Nephron (organoid): ENCODE measurements around the gene BNIP1.

Source experiments
- H3K27ac Mint-ChIP-seq, 3 experiments: 2 replicates each; pipeline ENCODE4 v1.8.0; 2020; ENCODE audit warnings: mixed read lengths in 3 of 3, mild to moderate bottlenecking in 2 of 3, moderate library complexity in 1 of 3
- H3K27me3 Mint-ChIP-seq: 2 replicates; pipeline ENCODE4 v1.8.0; 2021; ENCODE audit warnings: low read depth, mild to moderate bottlenecking, moderate library complexity, mixed read lengths
- H3K36me3 Mint-ChIP-seq: 2 replicates; pipeline ENCODE4 v1.8.0; 2020; ENCODE audit warnings: low read depth, mixed read lengths
- H3K4me1 Mint-ChIP-seq: 2 replicates; pipeline ENCODE4 v1.8.0; 2020; ENCODE audit warnings: mixed read lengths
- H3K4me3 Mint-ChIP-seq, 3 experiments: 2 replicates each; pipeline ENCODE4 v1.8.0; 2020; ENCODE audit warnings: mild to moderate bottlenecking in 3 of 3, mixed read lengths in 3 of 3, moderate library complexity in 2 of 3
- H3K9me3 Mint-ChIP-seq: 2 replicates; pipeline ENCODE4 v1.8.0; 2020; ENCODE audit warnings: mixed read lengths
- TF ChIP-seq, protein P1 (sequence below), 3 experiments: fragments of 200-600 bp; sonication (generic); IDR thresholded peaks; one replicate each; pipeline ENCODE4 v1.5.0; 2021; ENCODE audit warnings: antibody characterized with exemption in 3 of 3; ENCODE audit not compliant: unreplicated experiment in 3 of 3

BNIP1 gene, protein sequence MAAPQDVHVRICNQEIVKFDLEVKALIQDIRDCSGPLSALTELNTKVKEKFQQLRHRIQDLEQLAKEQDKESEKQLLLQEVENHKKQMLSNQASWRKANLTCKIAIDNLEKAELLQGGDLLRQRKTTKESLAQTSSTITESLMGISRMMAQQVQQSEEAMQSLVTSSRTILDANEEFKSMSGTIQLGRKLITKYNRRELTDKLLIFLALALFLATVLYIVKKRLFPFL

DNA sequence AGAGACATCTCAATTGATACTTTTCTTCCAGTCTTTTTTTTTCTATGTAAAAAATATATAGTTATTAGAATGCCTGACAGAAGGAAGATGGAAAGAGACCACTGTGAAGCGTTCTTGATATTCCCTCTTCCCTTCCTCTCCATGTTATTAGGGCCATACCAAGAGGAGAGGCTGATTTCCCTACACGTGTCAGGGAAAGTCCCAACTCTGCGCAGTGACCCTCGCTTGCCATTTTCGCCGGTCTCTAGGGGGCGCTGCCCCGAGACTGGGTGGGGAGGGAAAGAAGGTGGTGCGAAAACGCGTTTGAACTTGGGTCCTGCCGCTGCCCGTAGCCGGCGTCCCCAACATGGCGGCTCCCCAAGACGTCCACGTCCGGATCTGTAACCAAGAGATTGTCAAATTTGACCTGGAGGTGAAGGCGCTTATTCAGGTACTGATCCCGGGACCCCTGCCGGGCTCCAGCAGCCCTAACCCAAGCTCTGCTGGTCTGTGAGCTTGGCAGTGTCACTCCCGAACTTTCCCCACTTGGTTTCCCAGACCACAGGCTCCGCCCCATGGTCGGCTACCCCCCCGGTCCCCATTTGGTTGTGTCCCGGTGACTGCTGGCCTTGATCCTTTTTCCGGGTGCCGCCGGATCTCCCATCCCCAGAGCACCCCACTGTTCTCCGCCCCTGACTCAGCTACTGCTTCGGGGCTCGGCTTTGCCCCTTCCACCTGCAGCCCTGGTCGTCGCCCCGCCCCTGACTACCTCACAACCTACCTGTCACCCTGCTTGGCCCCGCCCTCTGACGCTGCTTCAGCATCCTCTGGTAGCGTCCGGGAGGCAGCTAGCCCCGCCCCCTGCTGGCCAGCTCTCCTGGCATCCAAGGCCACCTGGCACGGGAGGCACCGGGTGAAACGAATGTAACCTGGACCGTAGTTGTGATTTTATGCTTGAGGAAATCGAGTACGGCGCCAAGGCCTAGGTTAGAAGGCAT lies at the start of gene BNIP1:
Gene BNIP1, plus strand, starts transcription at position 332 of the 977 bp plus-strand sequence. Its CDS starts 15 bp downstream, at position 347.
- Mint-ChIP-seq H3K9me3 (no peaks in the 10 kb centered on the region), H3K36me3 (peaks cover 18% of the 10 kb centered on the region), H3K4me3 (peak within 1 kb of the TSS; percentile 98 to 99 (median 98)), H3K27me3 (peaks cover 4% of the 10 kb centered on the region), H3K4me1 (peaks cover 8% of the 10 kb centered on the region), H3K27ac (peak within 1 kb of the TSS; percentile 89 to 98 (median 98))
- TF ChIP-seq, protein P1, sequence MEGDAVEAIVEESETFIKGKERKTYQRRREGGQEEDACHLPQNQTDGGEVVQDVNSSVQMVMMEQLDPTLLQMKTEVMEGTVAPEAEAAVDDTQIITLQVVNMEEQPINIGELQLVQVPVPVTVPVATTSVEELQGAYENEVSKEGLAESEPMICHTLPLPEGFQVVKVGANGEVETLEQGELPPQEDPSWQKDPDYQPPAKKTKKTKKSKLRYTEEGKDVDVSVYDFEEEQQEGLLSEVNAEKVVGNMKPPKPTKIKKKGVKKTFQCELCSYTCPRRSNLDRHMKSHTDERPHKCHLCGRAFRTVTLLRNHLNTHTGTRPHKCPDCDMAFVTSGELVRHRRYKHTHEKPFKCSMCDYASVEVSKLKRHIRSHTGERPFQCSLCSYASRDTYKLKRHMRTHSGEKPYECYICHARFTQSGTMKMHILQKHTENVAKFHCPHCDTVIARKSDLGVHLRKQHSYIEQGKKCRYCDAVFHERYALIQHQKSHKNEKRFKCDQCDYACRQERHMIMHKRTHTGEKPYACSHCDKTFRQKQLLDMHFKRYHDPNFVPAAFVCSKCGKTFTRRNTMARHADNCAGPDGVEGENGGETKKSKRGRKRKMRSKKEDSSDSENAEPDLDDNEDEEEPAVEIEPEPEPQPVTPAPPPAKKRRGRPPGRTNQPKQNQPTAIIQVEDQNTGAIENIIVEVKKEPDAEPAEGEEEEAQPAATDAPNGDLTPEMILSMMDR (IDR thresholded peaks at IDR 0.05; ENCODE audit: unreplicated experiment in 3 of 3) = peak; percentile 87 to 96 (median 94)

DNA sequence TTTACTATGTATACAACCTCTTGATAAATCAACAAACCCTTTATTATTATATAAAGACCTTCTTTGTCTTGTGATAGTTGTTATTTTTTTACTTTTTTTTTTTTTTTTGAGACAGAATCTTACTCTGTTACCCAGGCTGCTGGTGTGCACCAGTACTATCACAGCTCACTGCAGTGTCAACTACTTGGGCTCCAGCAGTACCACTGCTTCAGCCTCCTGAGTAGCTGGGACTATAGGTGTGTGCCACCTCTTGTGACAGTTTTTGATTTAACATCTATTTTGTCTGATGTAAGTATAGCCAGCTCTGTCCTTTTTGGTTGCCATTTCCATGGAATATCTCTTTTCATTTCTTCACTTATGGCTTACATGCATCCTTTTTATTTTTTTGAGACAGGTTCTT lies 45.5 kb upstream of the BNIP1 start:
- Mint-ChIP-seq H3K36me3 (peaks cover 18% of the 10 kb centered on the region), H3K27me3 (no peaks in the 10 kb centered on the region), H3K27ac (no peak overlapping the region), H3K4me3 (no peak overlapping the region), H3K4me1 (peaks cover 8% of the 10 kb centered on the region), H3K9me3 (peaks cover 6% of the 10 kb centered on the region)
- TF ChIP-seq, protein P1 (IDR thresholded peaks at IDR 0.05; ENCODE audit: unreplicated experiment in 3 of 3) = no peak

DNA sequence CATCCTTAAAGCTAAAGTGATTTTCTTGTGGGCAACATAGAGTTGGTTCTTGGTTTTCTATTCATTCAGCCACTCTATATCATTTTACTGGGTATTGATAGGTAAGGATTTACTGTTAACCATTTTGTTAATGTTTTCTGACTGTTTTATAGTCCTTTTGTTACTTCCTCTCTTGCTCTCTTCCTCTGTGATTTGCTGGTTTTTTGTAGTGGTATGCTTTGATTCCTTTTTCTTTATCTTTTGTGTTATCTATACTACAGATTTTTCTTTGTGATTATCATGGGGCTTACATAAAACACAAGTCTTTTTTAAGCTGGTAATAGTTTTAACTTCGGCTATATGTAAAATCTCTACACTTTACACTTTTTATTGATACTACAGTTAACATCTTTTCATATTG lies 44.9 kb upstream of the BNIP1 start:
- peaks cover 6% of the 10 kb centered on the region for H3K9me3 Mint-ChIP-seq
- H3K36me3 Mint-ChIP-seq = peaks cover 18% of the 10 kb centered on the region
- TF ChIP-seq, protein P1 (IDR thresholded peaks at IDR 0.05; ENCODE audit: unreplicated experiment in 3 of 3) = no peak
- H3K27ac Mint-ChIP-seq = no peak overlapping the region
- no peak overlapping the region for H3K4me3 Mint-ChIP-seq
- no peaks in the 10 kb centered on the region for H3K27me3 Mint-ChIP-seq
- H3K4me1 Mint-ChIP-seq = peaks cover 2% of the 10 kb centered on the region

DNA sequence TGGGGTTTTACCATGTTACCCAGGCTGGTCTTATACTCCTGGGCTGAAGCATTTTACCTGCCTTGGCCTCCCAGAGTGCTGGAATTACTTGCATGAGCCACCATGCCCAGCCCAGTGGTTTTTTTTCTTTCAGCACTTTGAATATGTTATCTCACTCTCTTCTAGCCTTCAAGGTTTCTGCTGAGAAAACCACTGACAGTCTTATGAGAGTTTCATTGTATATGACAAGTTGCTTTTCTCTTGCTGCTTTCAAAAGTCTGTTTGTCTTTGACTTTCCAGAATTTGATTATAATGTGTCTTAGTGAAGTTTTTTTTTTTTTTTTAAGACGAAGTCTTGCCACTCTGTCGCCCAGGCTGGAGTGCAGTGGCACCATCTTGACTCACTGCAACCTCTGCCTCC lies 43.1 kb upstream of the BNIP1 start:
- Mint-ChIP-seq H3K4me1 (no peaks in the 10 kb centered on the region), H3K4me3 (no peak overlapping the region), H3K36me3 (peaks cover 18% of the 10 kb centered on the region), H3K9me3 (peaks cover 6% of the 10 kb centered on the region), H3K27ac (no peak overlapping the region), H3K27me3 (no peaks in the 10 kb centered on the region)
- TF ChIP-seq, protein P1 (IDR thresholded peaks at IDR 0.05; ENCODE audit: unreplicated experiment in 3 of 3) = no peak

DNA sequence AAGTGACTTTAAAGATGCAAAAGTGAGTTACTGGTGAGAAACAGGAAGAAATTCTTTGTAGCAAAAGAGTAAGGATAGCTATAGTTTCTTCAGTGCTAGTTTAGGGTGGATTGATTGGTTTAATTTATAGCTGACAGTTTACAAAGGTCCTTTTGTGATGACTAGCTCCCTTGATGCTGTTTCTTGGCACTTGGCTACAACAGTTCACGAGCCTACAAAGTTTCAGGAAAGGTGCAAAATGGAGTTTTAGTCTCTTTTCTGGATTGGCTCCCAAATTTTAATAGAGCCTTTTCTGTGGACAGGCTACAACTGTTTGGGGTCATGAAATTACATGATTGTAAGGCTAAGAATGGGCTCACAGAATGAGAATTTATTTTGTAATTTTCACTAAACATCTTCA lies 40.9 kb upstream of the BNIP1 start:
- H3K27me3 Mint-ChIP-seq = no peaks in the 10 kb centered on the region
- no peaks in the 10 kb centered on the region for H3K4me1 Mint-ChIP-seq
- no peak overlapping the region for H3K27ac Mint-ChIP-seq
- peaks cover 18% of the 10 kb centered on the region for H3K36me3 Mint-ChIP-seq
- no peak overlapping the region for H3K4me3 Mint-ChIP-seq
- TF ChIP-seq, protein P1 (IDR thresholded peaks at IDR 0.05; ENCODE audit: unreplicated experiment in 3 of 3) = no peak
- peaks cover 6% of the 10 kb centered on the region for H3K9me3 Mint-ChIP-seq
